H1 (cell line): ENCODE data around the gene TMEM131L. TPM values are rescaled to one million over a fixed set of nuclear protein-coding genes. Genes with fewer than 3 reads are reported as not detected.

ENCODE experiments used
- CTCF ChIA-PET: fragments of 300-600 bp; sonication (Branson Sonifier 250); formaldehyde crosslinking; loops from one replicate; lab custom pipeline; 2021; ENCODE audit not compliant: partially characterized antibody; lab: Charles Lee
- POLR2A ChIA-PET: fragments of 300-600 bp; sonication (Branson Sonifier 250); formaldehyde crosslinking; loops from one replicate; lab custom pipeline; 2021; ENCODE audit warnings: inconsistent platforms; ENCODE audit not compliant: partially characterized antibody; lab: Charles Lee
- DNase-seq, 2 experiments: peaks; one replicate each; pipeline versions ENCODE4 v3.0.0 to v3.0.0-alpha.2; 2010 to 2022; ENCODE audit warnings: low spot score in 2 of 2, low read depth in 1 of 2, mixed read lengths in 1 of 2
- FAIRE-seq: peaks from 2 replicates; lab custom pipeline; 2011; peaks lifted over from hg19 to GRCh38; lab: Jason Lieb, UNC
- H2AFZ ChIP-seq: 2 replicates; pipeline ENCODE4 v1.8.1; 2012; ENCODE audit warnings: low read length, inconsistent platforms
- H2AK5ac ChIP-seq: 2 replicates; pipeline ENCODE4 v1.6.1; 2013; ENCODE audit warnings: low read depth, low read length
- H2BK120ac ChIP-seq: replicated peaks from 2 replicates; pipeline ENCODE3; 2013; ENCODE audit warnings: low read depth, low read length, inconsistent platforms
- H2BK12ac ChIP-seq: 2 replicates; pipeline ENCODE4 v1.6.1; 2013; ENCODE audit warnings: low read depth, low read length
- H2BK15ac ChIP-seq: 2 replicates; pipeline ENCODE4 v1.6.1; 2013; ENCODE audit warnings: low read length
- H2BK20ac ChIP-seq: 2 replicates; pipeline ENCODE4 v1.6.1; 2013; ENCODE audit warnings: low read length
- H2BK5ac ChIP-seq: 2 replicates; pipeline ENCODE4 v1.6.1; 2013; ENCODE audit warnings: low read depth, low read length
- H3K14ac ChIP-seq: 2 replicates; pipeline ENCODE4 v1.6.1; 2013; ENCODE audit warnings: inconsistent platforms; ENCODE audit not compliant: insufficient read length
- H3K18ac ChIP-seq: 2 replicates; pipeline ENCODE4 v1.6.1; 2013; ENCODE audit warnings: low read length; ENCODE audit errors: extremely low read depth
- H3K23ac ChIP-seq: 2 replicates; pipeline ENCODE4 v1.6.1; 2013; ENCODE audit warnings: inconsistent platforms; ENCODE audit not compliant: insufficient read length
- H3K23me2 ChIP-seq: 2 replicates; pipeline ENCODE4 v1.6.1; 2013; ENCODE audit warnings: low read depth, low read length
- H3K27ac ChIP-seq: 2 replicates; pipeline ENCODE4 v1.6.1; 2011; ENCODE audit warnings: low read depth, low read length, inconsistent platforms
- H3K27me3 ChIP-seq, 4 experiments: replicated peaks in 1 of 4; 1 replicate in 1 of 4; 2 replicates in 3 of 4; pipeline versions ENCODE4 v1.6.1 to v1.8.1; 2011 to 2013; ENCODE audit warnings: low read length in 3 of 4, mild to moderate bottlenecking in 3 of 4, inconsistent platforms in 2 of 4, mixed read lengths in 2 of 4, moderate library complexity in 1 of 4; ENCODE audit not compliant: control insufficient read depth in 3 of 4, insufficient read depth in 3 of 4; ENCODE audit errors: extremely low read depth in 1 of 4
- H3K36me3 ChIP-seq, 4 experiments: 2 replicates each; pipeline versions ENCODE4 v1.6.1 to v1.8.1; 2011 to 2013; ENCODE audit warnings: mild to moderate bottlenecking in 4 of 4, low read length in 3 of 4, moderate library complexity in 2 of 4, control low read depth in 1 of 4, inconsistent platforms in 1 of 4; ENCODE audit not compliant: insufficient read depth in 4 of 4, control insufficient read depth in 2 of 4
- H3K4ac ChIP-seq: replicated peaks from 2 replicates; pipeline ENCODE3; 2013; ENCODE audit warnings: low read length, low read depth, mixed read lengths, inconsistent platforms; ENCODE audit not compliant: insufficient read length
- H3K4me1 ChIP-seq, 4 experiments: replicated peaks in 1 of 4; 1 replicate in 1 of 4; 2 replicates in 3 of 4; pipeline versions ENCODE4 v1.6.1 to v1.8.1; 2011 to 2013; ENCODE audit warnings: low read length in 3 of 4, inconsistent platforms in 2 of 4, mixed read lengths in 1 of 4; ENCODE audit not compliant: insufficient read depth in 4 of 4, control insufficient read depth in 3 of 4
- H3K4me2 ChIP-seq, 2 experiments: 2 replicates each; pipeline versions ENCODE4 v1.6.1 to v1.8.1; 2011 to 2013; ENCODE audit warnings: low read depth in 2 of 2, low read length in 2 of 2, control low read depth in 1 of 2, inconsistent platforms in 1 of 2, mild to moderate bottlenecking in 1 of 2; ENCODE audit not compliant: insufficient read depth in 1 of 2
- H3K4me3 ChIP-seq, 4 experiments: fragments of 200-600, 300-600 bp in 1 of 4; sonication (generic), shearing (Covaris generic), sonication (Bioruptor Twin) in 1 of 4; 2 replicates each; pipeline versions ENCODE4 v1.5.1 to v1.8.1; 2011 to 2016; ENCODE audit warnings: low read length in 4 of 4, low read depth in 3 of 4, control low read depth in 2 of 4, inconsistent platforms in 2 of 4, mild to moderate bottlenecking in 2 of 4, mixed read lengths in 1 of 4, moderate library complexity in 1 of 4; ENCODE audit not compliant: insufficient read depth in 2 of 4; ENCODE audit errors: extremely low read depth in 1 of 4
- H3K56ac ChIP-seq: replicated peaks from 2 replicates; pipeline ENCODE3; 2013; ENCODE audit warnings: low read depth, mild to moderate bottlenecking, mixed read lengths, low read length, inconsistent platforms; ENCODE audit not compliant: insufficient read length
- H3K79me1 ChIP-seq: 2 replicates; pipeline ENCODE4 v1.6.1; 2013; ENCODE audit warnings: low read depth, low read length, control low read depth
- H3K79me2 ChIP-seq, 2 experiments: 2 replicates each; pipeline versions ENCODE4 v1.6.1 to v1.8.1; 2012 to 2013; ENCODE audit warnings: low read length in 2 of 2, mild to moderate bottlenecking in 2 of 2, inconsistent platforms in 1 of 2; ENCODE audit not compliant: insufficient read depth in 2 of 2, control insufficient read depth in 1 of 2
- H3K9ac ChIP-seq, 4 experiments: replicated peaks in 1 of 4; 1 replicate in 1 of 4; 2 replicates in 3 of 4; pipeline versions ENCODE4 v1.6.1 to v1.8.1; 2011 to 2013; ENCODE audit warnings: low read depth in 3 of 4, low read length in 3 of 4, control low read depth in 2 of 4, mild to moderate bottlenecking in 2 of 4, moderate library complexity in 2 of 4, inconsistent platforms in 1 of 4; ENCODE audit errors: extremely low read depth in 1 of 4
- H3K9me3 ChIP-seq, 2 experiments: 2 replicates each; pipeline versions ENCODE4 v1.6.1 to v1.8.1; 2012 to 2013; ENCODE audit warnings: mild to moderate bottlenecking in 2 of 2, moderate library complexity in 2 of 2, control low read depth in 1 of 2, inconsistent platforms in 1 of 2, low read depth in 1 of 2, low read length in 1 of 2, mixed read lengths in 1 of 2; ENCODE audit not compliant: insufficient read depth in 2 of 2
- H4K20me1 ChIP-seq, 2 experiments: replicated peaks in 1 of 2; 2 replicates each; pipeline versions ENCODE3 to v1.8.1; 2011 to 2013; ENCODE audit warnings: inconsistent platforms in 2 of 2, low read length in 2 of 2, mild to moderate bottlenecking in 1 of 2; ENCODE audit not compliant: insufficient read depth in 2 of 2, control insufficient read depth in 1 of 2
- H4K5ac ChIP-seq: 2 replicates; pipeline ENCODE4 v1.6.1; 2013; ENCODE audit warnings: low read length, low read depth, mixed read lengths, inconsistent platforms; ENCODE audit not compliant: insufficient read length
- H4K8ac ChIP-seq: 2 replicates; pipeline ENCODE4 v1.8.0; 2013; ENCODE audit warnings: mild to moderate bottlenecking, moderate library complexity, low read length, inconsistent platforms; ENCODE audit not compliant: insufficient read depth; ENCODE audit errors: extremely low read depth
- H4K91ac ChIP-seq: replicated peaks from 2 replicates; pipeline ENCODE3; 2013; ENCODE audit warnings: low read length, mixed read lengths, inconsistent platforms; ENCODE audit not compliant: insufficient read length
- ASH2L ChIP-seq: fragments of 200-600, 300-600 bp; sonication (generic); IDR thresholded peaks from one replicate; pipeline ENCODE4 v1.7.1; 2017; ENCODE audit warnings: low read length
- CEBPB ChIP-seq: IDR thresholded peaks from 2 replicates; pipeline ENCODE4 v1.6.1; 2012; ENCODE audit warnings: low read depth, low read length
- NRF1 ChIP-seq: IDR thresholded peaks from 2 replicates; pipeline ENCODE4 v1.6.1; 2011; ENCODE audit warnings: mild to moderate bottlenecking, low read depth, low read length, improper control_type of control experiment
- PHF8 ChIP-seq: fragments of 200-600 bp; sonication (generic); conservative IDR thresholded peaks from 2 replicates; pipeline ENCODE4 v1.7.1; 2012; ENCODE audit warnings: low read depth, mild to moderate bottlenecking, inconsistent platforms, low read length, moderate library complexity
- POLR2AphosphoS5 ChIP-seq: IDR thresholded peaks from 2 replicates; pipeline ENCODE4 v1.6.1; 2011; ENCODE audit warnings: low read depth, low read length
- RFX5 ChIP-seq: IDR thresholded peaks from 2 replicates; pipeline ENCODE4 v1.6.1; 2011; ENCODE audit warnings: low read depth, low read length, improper control_type of control experiment, borderline replicate concordance
- RXRA ChIP-seq: IDR thresholded peaks from 2 replicates; pipeline ENCODE4 v1.6.1; 2011; ENCODE audit warnings: low read depth, mild to moderate bottlenecking, low read length, moderate library complexity; ENCODE audit not compliant: insufficient read depth
- TCF12 ChIP-seq: IDR thresholded peaks from 2 replicates; pipeline ENCODE4 v1.6.1; 2011; ENCODE audit warnings: low read depth, mild to moderate bottlenecking, low read length
- TEAD4 ChIP-seq: IDR thresholded peaks from 2 replicates; pipeline ENCODE4 v1.6.1; 2012; ENCODE audit warnings: low read depth, low read length, inconsistent platforms, mixed read lengths
- YY1 ChIP-seq: IDR thresholded peaks from 2 replicates; pipeline ENCODE4 v1.6.1; 2011; ENCODE audit warnings: low read depth, mild to moderate bottlenecking, low read length
- WGBS, 2 experiments: shearing (Covaris generic) in 1 of 2; methylation state at CpG; one replicate each; pipeline versions ENCODE4 v1.1.6 to v1.1.7; 2013 to 2015; ENCODE audit warnings: low lambda C conversion rate in 2 of 2, mixed read lengths in 2 of 2, inconsistent platforms in 1 of 2, low coverage in 1 of 2, missing lambda C conversion rate in 1 of 2; ENCODE audit not compliant: insufficient replicate concordance in 2 of 2, insufficient coverage in 1 of 2, insufficient read length in 1 of 2; ENCODE audit errors: extremely low coverage in 1 of 2, missing lambda C conversion rate in 1 of 2; 5-methylcytosine and 5-hydroxymethylcytosine counted together
- polyA plus RNA-seq, 7 experiments: library from polyadenylated mRNA; depleted of rRNA in 3 of 7; stranded (reverse) in 5 of 7; unstranded in 2 of 7; fragments of >200 nt in 5 of 7; fragments of 200-250 nt in 2 of 7; gene quantifications; 1 replicate in 5 of 7; 2 replicates in 1 of 7; 4 replicates in 1 of 7; pipeline versions ENCODE4 v1.2.1 to v1.2.3, GENCODE V29; 2011 to 2013; ENCODE audit warnings: missing spikeins in 2 of 7, mixed read lengths in 2 of 7
- total RNA-seq: library from RNA; stranded (reverse); fragmentation: NEBNext Ultra II Directional; extraction: Animal tissue kit (Norgen Biotek cat#: 25700); gene quantifications from 2 replicates; pipeline ENCODE4 v1.2.1, GENCODE V29; 2021
- TF ChIP-seq, protein P1 (sequence below): IDR thresholded peaks from 2 replicates; pipeline ENCODE4 v1.6.1; 2011; ENCODE audit warnings: low read length, improper control_type of control experiment

The TMEM131L gene
- total and polyA plus RNA-seq, 2 of the 8 experiments (the other 6 are each of a cell fraction or from before 2014, with no cell fraction given): 14.3 to 26.1 TPM

DNA sequence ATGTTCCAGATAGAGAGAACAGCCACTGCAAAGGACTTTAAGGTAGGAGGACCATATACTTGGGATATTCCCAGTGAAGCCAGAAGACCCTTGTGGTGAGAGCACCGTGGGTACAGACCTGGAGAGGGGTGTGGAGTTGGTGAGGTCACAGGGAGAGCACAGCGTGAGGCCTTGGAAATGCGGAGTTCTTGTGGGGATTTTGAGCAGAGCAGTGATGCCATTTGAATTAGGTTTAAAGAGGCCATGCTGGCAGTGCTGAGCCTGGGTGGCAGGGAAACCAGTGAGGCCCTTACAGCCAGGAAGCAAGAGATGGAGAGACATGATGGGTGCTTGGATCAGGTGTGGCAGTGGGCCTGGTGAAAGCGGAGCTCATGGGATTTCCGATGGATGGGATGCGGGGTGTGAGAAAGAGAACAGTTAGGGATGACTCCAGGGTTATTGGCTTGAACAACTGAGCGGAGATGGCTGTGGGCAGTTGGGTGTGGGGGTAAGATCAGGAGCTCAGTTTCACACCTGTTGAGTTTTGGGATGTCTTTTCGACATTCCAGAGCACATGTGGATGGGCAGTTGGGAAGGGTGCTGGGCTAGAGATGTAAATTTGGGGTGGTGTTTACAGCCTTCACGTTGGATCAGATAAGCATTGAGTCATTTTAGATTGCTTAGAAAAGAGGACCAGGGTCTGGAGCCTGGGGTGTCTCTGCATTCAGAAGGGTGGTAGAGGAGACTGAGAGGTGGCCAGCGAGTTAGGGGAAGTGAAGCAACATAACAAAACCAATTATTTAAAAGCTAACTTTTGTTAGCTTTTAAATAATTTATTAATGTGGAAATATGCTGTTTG, 68.9 kb downstream of the TMEM131L start:
- Histone ChIP-seq H3K79me1 (peaks cover 4% of the 10 kb centered on the region), H3K9me3 (no peaks in the 10 kb centered on the region), H3K4me1 (peaks cover 13 to 27% (median 22%) of the 10 kb centered on the region in 4 experiments), H3K4me3 (no peak overlapping the region; a peak in 1 of 8 replicates), H4K91ac (peak overlapping the region; percentile 62), H3K18ac (peak overlapping the region; percentile 15; the same call in 1 of the 2 replicates), H3K23ac (no peak overlapping the region), H2AFZ (no peak overlapping the region), H2BK120ac (peak overlapping the region; percentile 50), H4K5ac (peak overlapping the region; percentile 69), H2BK12ac (no peak overlapping the region), H3K27ac (0 out of 2 replicates have a peak overlapping the region, but pooled peaks have one; percentile 57), H3K36me3 (no peaks in the 10 kb centered on the region), H4K20me1 (no peaks in the 10 kb centered on the region), H4K8ac (peak overlapping the region; percentile 18), H2AK5ac (no peak overlapping the region; the same call in 1 of the 2 replicates), H3K23me2 (no peaks in the 10 kb centered on the region), H3K14ac (no peak overlapping the region), H3K9ac (no peak overlapping the region; a peak in 1 of 7 replicates), H2BK5ac (no peak overlapping the region), H3K4ac (peak overlapping the region; percentile 49), H3K27me3 (no peaks in the 10 kb centered on the region), H2BK15ac (0 out of 2 replicates have a peak overlapping the region, but pooled peaks have one; percentile 31), H3K4me2 (peak overlapping the region; percentile 0 to 12; a peak in 2 of 4 replicates), H3K79me2 (peaks cover 0 to 23% of the 10 kb centered on the region in 2 experiments; a peak in 2 of 4 replicates), H3K56ac (no peak overlapping the region), H2BK20ac (no peak overlapping the region)
- DNase-seq (no peak), FAIRE-seq (no peak)
- ChIA-PET POLR2A (interaction anchor here (0.8 to 1.6 kb wide), 6 partner anchors 8 to 70 kb away, joined by 3 to 4 read pairs (median 3); partner anchors contain the start of gene TMEM131L), CTCF (interaction anchor here (0.7 to 7.1 kb wide), 10 partner anchors 11 to 254 kb away, joined by 3 to 78 read pairs (median 3); partner anchors contain the start of gene TMEM131L)
- WGBS, 2 experiments: 70% methylated on average over 10 of the region's 10 CpGs; no CpG with 5 or more reads in 1 of the 2 experiments
- TF ChIP-seq TEAD4 (no peak), NRF1 (no peak), CEBPB (no peak), TCF12 (no peak), YY1 (no peak), RXRA (no peak), PHF8 (no peak), POLR2AphosphoS5 (no peak), ASH2L (no peak), RFX5 (no peak)
- TF ChIP-seq, protein P1, sequence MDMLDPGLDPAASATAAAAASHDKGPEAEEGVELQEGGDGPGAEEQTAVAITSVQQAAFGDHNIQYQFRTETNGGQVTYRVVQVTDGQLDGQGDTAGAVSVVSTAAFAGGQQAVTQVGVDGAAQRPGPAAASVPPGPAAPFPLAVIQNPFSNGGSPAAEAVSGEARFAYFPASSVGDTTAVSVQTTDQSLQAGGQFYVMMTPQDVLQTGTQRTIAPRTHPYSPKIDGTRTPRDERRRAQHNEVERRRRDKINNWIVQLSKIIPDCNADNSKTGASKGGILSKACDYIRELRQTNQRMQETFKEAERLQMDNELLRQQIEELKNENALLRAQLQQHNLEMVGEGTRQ: no peak
